Fibroblast of skin of scalp (primary cell): ENCODE measurements around the gene LCE1D. TPM values are rescaled to one million over a fixed set of nuclear protein-coding genes. Genes with fewer than 3 reads are reported as not detected.

ENCODE experiments used
- DNase-seq: peaks from one replicate; pipeline ENCODE4 v3.0.0-alpha.2; 2013
- polyA plus RNA-seq, 2 experiments: library from polyadenylated mRNA; unstranded; fragments of 120-200 nt; gene quantifications; one replicate each; pipeline ENCODE4 v1.2.1, GENCODE V29; 2013; ENCODE audit not compliant: insufficient read length in 2 of 2

LCE1D gene
- not detected for polyA plus RNA-seq (2013, experiment 1 of 2; ENCODE audit: insufficient read length)
- polyA plus RNA-seq (2013, experiment 2 of 2; ENCODE audit: insufficient read length) = not detected

- no peak for DNase-seq
Observed at GRCh38 chr1:152796421-152796820, at the start of gene LCE1D. Gene LCE1D (plus strand): TSS chr1:152796721. CDS start chr1:152797795, 1,074 bp downstream.

DNA sequence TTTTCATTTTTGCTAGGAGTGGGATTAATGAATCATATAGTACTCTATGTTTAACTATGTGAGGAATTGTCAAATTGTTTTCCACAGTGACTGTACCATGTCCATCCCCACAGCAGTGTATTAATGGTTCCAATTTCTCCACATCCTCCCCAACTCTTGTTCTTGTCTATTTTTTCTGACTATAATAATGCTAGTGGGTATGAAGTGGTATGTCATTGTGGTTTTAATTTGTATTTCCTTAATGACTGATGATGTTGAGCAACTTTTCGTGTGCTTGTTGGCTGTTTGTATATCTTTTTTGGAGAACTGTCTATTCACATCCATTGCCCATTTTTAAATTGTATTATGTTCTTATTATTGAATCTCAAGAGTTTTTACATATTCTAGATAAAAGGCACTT is 48.7 kb upstream of the LCE1D start:
- DNase-seq = peak; percentile 6

DNA sequence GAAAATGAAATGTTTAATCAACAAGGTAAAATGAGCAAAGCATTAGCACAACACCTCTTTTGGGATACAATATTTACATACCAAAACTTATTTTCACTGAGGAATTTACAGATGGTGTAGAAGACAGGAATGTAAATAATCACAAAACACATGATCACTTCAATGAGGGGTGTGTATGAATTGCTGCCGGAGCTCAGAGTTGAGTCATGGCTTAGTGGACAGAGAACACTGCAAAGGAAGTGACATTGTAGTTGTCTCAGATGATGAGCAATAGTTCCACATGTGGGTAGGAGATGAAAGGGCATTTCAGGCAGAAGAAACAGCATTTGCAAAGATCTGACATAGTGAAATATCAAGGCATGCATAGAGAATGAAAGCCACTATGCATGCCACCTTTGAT is 44.3 kb upstream of the LCE1D start:
- peak; percentile 39 for DNase-seq

GRCh38 chr1:152753586-152753985 is 42.9 kb upstream of the LCE1D start:
- no peak for DNase-seq

DNA sequence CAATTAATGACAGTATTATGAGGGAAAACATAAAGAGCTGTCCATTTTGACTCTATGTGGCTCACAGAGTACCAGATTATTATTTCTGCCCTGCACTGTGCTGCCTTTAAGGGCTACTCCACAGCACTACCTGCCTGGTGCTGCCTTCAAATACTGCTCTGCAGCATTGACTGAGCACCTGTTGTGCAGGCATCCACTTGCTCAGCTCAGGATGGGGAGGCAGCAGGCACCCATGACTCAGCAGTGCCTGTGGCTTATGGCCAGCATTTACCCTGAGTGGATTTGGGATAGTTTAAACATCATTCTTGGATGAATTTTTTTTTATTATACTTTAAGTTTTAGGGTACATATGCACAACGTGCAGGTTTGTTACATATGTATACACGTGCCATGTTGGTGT is 39.6 kb upstream of the LCE1D start:
- no peak for DNase-seq

GRCh38 chr1:152757747-152758146 is 38.8 kb upstream of the LCE1D start, which contains the start of gene KPRP:
Gene KPRP (plus strand): TSS chr1:152758025. CDS start chr1:152759589, 1,564 bp downstream.
- no peak for DNase-seq

DNA sequence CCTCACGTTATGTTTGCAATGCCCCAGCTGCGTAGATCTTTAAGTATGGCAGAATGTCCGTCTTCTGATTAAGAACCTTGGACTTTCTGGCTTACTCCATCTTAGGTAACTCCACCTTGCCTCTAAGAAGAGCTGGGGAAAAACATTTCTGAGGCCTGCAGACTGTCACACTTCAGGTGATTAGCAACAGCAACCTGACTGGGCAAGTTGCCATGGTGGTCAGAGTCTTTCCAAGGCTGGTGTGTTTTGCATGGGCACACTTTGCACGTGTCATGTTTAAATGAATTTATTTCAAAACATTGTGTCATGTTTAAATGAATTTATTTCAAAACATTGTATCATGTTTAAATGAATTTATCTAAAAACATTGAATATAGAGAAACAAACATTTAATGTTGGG is 37.9 kb upstream of the LCE1D start:
- DNase-seq = no peak

DNA sequence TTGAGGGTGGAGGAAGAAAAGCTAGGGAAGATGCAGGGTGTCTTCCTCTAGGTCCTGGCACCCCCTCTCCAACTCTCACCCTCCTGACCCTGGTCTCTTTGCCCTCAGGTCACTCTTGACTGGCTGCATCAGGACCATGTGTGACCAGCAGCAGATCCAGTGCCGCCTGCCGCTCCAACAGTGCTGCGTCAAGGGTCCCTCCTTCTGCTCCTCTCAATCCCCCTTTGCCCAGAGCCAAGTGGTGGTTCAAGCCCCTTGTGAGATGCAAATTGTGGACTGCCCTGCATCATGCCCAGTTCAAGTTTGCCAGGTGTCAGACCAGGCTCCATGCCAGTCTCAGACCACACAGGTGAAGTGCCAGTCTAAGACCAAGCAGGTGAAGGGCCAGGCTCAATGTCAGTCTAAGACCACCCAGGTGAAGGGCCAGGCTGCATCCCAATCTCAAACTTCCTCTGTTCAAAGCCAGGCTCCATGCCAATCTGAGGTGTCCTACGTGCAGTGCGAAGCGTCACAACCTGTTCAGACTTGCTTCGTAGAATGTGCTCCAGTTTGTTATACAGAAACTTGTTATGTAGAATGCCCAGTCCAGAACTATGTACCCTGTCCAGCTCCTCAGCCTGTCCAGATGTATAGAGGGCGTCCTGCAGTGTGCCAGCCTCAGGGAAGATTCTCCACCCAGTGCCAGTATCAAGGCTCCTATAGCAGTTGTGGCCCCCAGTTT is 36.9 kb upstream of the LCE1D start:
- no peak for DNase-seq

DNA sequence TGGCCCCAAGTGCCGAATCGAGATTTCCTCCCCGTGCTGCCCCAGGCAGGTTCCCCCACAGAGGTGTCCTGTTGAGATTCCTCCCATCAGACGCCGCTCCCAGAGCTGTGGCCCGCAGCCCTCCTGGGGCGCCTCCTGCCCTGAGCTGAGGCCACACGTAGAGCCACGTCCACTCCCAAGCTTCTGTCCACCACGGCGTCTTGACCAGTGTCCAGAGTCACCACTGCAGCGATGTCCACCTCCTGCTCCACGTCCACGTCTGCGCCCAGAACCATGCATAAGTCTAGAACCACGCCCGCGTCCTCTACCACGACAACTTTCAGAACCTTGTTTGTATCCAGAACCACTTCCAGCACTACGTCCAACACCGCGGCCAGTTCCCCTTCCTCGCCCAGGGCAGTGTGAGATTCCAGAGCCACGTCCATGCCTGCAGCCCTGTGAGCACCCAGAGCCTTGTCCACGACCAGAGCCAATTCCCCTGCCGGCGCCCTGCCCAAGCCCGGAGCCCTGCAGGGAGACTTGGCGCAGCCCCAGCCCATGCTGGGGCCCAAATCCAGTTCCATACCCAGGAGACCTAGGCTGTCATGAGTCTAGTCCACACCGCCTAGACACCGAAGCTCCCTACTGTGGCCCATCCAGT is 35.9 kb upstream of the LCE1D start:
- DNase-seq = no peak

DNA sequence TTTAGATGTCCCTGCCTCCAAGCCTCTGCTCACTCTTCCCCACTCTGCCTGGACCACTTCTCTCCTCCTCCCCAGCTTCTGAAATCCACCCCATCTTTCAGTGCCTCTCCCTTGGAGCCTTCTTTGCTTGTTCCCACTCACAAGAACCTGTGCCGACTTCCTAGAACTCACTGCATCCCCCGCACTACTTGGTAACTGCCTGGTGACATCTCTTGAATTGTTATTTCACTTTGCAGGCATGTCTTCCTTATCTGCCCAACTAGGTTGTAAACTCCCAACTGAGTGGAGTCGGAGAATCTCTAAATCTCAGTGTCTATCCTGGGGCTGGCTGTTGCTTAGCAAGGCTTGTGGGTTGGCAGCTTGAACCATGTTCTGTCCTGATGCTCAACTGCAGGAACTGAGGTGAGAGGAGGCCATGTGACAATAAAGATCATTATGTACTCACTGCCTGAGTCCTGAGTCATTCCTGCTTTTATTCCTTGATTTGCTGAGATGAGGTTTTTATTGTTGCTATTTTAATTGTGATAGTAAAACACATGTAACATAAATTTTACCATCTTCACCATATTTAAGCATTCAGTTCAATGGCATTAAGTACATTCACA is 34.8 kb upstream of the LCE1D start:
- no peak for DNase-seq

- no peak for DNase-seq
Observed at GRCh38 chr1:152768847-152769533, 27.5 kb upstream of the LCE1D start.

DNA sequence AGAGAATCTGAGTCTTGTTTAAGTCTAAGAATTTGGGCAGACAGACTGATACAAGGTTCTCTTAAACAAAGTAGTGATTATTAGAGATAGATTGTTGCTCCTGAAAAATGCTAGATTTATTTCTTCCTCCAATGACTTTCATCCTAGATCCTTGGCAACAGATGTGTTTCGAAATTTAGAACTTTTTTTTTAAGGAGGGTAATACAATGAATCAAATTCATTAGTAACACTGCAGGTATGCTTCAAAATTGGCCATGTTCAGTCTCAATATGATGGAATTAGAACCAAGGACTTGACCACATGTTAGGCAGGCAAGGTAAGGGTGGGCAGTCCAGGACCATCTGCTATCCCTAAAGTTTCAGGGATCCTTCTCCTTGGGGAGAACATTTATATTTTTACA is 26.1 kb upstream of the LCE1D start:
- DNase-seq = no peak

DNA sequence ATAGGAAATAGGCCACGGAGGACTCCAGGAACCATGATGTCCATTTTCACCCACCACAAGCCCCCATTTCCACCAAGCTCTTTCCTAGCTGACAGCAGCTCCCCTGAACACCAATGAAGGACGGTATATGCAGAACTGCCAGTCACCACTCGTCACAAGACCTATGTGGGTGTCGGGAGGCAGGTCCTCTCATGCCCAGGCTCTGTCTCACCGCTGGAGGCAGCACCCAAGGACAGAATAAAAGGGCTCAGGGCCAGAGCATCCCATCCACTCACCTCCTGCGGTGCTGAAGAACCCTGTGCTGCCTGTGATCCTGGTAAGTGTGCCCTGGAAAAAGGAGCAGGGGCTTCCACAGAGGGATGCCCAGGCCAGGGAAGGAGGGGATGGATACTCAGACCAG is 21.6 kb upstream of the LCE1D start, which contains the start of gene LCE1F:
Gene LCE1F (plus strand): TSS at position 266 of the 400 bp plus-strand sequence. CDS start 1,232 bp downstream, outside the sequence.
- no peak for DNase-seq

GRCh38 chr1:152776361-152776760 is 20.2 kb upstream of the LCE1D start:
- DNase-seq = no peak

GRCh38 chr1:152777510-152778137 is 18.9 kb upstream of the LCE1D start:
- no peak for DNase-seq

DNA sequence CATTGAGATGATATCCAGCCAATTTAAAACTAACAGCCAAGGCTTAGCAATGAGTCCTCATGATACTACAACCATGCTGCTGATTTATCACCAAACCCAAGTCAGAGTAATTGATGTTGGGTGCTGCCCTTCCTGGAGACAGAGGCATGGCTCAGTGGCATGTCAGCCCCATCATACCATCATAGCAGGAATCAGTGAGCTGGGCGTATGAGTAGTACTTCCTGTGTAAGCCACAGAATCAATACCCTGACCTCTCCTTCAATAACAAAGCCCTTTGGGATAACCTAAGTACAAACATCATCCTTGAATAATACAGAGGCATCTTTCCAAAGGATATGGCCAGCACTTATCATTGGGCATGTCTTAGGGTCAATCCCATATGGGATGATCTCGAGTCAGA is 13.4 kb upstream of the LCE1D start:
- DNase-seq = no peak

DNA sequence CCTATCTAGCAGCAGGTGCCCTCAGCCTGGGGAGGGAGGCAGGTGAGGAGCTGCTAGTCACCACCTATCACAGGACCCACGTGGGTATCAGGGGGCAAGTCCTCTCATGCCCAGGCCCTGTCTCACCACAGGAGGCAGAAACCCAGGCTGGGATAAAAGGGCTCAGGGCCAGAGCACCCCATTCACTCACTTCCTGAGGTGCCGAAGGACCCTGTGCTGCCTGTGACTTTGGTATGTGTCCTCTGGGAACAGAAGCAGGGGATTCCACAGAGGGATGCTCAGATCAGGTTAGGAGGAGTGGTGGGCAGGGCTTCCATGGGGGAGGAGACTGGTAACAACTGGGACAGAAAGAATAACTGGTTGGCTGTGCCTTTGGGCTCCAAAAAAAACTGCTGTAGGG is 10.4 kb upstream of the LCE1D start, which contains the start of gene LCE1E:
Gene LCE1E (plus strand): TSS at position 181 of the 400 bp plus-strand sequence. CDS start 1,043 bp downstream, outside the sequence.
- DNase-seq = no peak

GRCh38 chr1:152795686-152796085 is 835 bp upstream of the LCE1D start:
- no peak for DNase-seq

GRCh38 chr1:152801333-152801732 is 4.8 kb downstream of the LCE1D start:
- DNase-seq = no peak

GRCh38 chr1:152806576-152806975 is 10.1 kb downstream of the LCE1D start, which contains the start of gene LCE1C:
Gene LCE1C (minus strand): TSS chr1:152806651. CDS start chr1:152805478, 1,173 bp downstream.
- no peak for DNase-seq

DNA sequence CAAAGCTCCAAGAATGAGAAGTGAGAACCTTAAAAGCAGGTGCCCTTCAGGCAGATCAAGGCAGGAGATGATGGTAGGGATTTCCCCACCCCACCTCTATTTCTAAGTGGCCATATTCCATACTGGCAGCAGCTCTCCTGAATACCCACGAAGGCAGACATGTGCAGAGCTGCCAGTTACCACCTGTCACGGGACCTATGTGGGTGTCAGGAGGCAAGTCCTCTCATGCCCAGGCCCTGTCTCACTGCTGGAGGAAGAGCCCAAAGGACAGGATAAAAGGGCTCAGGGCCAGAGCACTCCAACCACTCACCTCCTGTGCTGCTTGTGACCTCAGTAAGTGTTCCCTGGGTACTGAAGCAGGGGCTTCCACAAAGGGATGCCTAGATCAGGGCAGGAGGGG is 14.5 kb downstream of the LCE1D start:
- no peak for DNase-seq

- no peak for DNase-seq
Observed at GRCh38 chr1:152811671-152812070, 15.2 kb downstream of the LCE1D start, which contains the start of gene LCE1B. Gene LCE1B (plus strand): TSS chr1:152811971. CDS start chr1:152812447, 476 bp downstream.
